ENCODE results near the gene SLC35F1.

The SLC35F1 gene

DNA sequence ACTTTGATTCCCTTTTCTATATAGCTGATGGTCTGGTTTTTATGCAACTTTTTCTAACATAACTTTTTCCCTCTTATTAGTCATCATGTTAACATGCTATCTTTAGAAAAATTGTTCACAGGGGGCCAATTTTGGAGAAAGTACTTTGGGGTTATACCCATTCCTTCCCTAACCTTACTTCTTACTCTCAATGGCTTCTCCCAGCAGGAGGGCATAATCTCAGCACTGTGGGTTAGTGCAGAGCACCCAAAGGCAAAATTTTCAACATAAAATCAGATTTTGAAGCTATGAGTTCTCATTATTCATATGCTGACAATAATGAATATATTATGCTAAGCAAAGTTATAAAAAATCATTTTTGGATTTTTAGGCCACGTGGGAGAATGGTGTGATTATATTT, 299.2 kb downstream of the SLC35F1 start:
- FAIRE-seq: no peak

DNA sequence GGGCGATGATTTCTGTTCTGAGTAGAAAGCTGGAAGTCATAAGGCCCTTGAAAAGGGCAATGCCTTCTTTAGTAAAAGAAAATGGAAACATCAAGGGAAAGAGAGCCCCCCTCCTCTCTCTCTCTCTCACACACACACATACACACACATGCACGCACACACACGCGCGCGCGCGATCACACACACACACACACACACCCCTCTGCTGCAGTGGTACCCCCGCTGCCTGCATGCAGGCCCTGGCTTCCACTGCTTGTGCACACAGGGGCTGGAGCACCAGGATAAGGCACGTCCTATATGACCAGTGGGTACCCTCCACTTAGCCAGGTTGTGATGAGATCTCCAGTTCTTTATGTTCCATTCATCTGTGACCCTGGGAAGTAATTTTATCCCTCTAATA, 300.9 kb downstream of the SLC35F1 start:
- no peak for FAIRE-seq

DNA sequence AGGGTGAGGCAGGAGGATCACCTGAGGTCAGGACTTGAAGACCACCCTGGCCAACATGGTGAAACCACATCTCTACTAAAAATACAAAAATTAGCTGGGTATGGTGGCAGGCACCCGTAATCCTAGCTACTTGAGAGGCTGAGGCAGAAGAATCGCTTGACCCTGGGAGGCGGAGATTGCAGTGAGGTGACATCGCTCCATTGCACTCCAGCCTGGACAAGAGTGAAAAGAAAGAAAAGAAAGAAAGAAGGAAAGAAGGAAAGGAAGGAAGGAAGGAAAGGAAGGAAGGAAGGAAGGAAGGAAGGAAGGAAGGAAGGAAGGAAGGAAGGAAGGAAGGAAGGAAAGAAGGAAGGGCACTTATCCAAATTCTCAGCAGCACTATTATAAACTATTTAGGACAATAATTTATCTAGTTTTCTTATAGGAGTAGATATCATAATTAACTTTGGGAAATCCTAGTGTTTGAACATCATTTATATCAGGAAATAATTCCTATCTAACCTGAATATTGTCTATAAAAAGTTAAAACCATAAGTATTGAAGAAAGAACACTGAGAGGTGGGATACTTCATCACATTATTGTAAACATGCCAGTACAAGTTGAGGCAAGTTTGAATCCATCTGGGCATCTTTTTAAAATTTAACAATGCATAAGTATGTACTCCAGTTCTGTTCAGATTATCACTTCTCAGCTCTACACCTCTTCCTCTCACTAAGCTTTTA, 305.5 kb downstream of the SLC35F1 start:
- no peak for FAIRE-seq

DNA sequence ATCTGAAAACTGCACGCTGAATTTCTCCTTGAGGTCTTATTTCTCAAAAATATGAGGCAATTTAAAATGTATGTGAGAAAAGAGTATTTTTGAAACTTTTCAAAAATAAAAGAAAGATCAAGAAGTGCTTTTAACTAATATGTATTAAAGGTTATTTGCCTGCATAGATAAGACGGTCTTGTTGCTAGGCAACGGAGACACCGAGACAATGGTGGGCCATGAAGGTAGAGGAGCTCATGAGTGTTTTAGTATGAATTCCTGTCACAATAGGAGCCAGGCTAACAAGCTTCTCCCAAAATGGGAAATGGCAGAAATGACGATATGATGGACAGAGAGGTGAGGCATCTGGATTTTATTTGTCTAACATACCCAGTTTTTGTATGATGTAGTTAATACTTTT, 308.2 kb downstream of the SLC35F1 start:
- FAIRE-seq: no peak

DNA sequence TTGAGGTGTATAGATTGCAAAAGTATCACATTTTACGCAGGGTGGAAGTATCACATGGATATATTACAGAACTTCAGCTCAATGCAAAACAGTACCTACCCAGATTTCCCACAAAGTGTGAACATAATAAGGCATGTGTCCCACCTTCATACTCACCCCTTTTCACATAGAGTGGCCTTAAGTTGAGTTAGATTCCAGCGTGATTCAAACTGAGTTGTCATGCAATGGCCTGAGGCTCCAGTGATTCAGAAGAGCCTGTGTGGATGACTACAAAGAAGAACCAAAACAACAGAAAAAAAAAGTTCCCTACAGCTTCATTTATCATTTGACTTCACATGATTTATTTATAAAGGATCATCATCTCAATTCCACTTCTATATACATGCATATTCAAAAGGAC, 309.7 kb downstream of the SLC35F1 start:
- FAIRE-seq: no peak

DNA sequence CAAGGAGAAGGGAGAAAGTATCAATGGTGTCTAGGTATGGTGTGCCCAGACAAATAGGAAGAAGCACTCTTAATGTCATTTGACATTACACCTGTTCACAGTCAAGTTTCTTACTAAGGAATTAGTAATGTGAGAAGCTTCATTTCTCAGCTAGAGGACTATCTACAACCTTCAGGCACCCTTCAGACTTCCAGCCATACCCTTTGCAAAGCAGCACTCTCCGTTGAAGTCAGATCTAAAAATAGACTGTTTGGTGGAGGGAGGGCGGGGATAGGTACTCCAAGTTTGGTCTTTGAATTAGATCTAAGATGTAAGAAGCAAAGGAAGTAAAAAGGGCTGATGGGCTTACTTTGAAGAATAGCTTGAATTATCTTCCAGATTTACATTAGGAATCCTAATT, 311.1 kb downstream of the SLC35F1 start:
- FAIRE-seq: no peak

DNA sequence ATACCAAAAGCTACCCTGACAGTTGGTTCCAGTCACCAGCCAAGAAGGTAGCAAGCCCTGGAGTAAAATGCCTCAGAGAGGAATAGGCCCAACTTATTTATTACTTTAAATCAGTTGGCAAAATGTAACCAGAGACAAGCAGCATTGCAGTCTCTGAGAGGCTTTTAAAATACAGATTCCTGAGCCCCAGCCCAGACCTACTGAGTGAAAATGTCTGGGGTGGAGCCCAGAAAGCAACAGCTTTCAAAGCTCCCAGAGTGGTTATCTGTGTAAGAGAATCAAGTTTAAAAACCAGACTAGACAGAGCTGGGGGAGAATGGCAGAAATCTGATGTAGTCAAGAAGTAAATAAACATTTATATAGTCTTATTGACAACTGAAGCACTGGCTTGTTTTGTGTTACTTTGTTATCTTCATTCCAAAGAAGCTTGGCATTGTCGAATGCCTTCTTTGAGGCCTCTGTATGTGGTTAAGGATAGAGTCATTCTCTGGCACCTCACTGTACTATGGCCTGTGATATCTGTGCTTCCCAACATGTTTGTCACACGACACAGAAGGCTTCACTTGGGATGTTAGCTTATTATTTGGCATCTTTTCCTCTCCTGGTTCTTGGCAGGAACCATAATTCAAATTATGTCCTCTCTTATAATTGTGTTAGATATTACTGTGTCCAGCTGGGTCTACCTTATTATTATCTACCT, 313.5 kb downstream of the SLC35F1 start:
- no peak for FAIRE-seq

DNA sequence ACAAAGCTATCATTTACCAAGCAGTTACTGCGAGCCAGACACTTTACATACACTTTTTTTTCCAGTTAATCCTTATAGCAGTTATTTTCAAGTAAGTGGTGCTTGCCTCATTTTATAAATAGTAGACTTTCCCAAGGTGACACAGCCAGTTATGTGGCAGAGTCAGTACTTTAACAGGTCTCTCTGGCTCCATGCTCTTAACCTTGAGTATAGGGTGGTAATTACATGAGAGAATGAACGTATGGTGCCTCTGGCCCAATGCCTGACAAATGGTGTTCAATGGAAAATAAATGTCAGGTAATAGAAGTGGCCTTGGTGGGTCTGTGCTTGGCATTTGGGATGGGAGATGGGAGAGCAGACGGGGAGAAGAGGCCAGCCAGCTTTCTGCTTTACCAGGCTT, 316.3 kb downstream of the SLC35F1 start:
- FAIRE-seq: no peak

DNA sequence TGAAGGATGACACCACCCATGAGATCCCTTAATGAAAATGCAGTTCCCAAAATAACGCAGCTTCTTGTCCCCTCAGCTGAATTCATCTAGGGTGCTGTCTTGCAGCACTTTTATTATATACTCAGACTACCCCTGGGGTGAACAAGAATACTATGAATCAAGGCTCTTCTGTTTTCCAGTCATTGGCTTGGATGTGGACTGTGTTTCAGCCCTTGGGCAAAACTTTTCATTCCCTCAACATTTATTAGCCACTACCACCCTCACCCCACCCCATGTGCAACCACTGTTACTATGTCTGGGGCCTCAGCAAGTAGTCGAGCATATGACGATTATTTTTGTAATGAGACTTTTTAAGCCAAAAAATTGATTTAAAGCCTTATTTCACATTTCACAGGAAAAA, 321.8 kb downstream of the SLC35F1 start:
- FAIRE-seq: no peak

DNA sequence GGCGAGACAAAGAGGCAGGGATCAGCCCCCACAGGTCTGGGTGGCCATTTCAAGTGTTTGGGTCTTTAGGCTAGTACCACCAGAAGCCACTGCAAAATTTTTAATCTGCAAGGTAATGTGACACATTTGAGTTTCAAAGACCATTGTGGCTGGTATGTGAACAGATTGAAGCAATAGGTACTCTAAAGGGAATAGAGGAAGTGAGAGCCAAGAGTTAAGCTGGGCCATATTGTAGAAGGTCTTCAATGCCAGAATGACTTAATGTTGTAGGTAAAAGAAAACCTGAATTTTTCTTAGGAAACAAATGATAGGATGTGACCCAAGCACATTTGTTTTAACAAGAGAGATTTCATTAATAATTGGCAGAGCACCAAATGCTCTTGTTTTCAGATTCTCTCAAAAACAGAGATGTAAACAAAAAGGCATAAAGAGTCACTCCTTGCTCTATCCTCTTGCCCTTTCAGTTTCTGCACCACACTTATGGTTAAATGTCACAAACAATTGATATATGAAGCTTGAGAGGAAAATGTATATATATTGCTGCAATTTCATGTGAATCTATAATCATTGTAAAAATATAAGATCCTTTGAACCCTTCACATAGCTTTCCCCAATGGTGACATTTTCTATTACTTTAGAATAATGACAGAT, 333.9 kb downstream of the SLC35F1 start:
- FAIRE-seq: no peak

DNA sequence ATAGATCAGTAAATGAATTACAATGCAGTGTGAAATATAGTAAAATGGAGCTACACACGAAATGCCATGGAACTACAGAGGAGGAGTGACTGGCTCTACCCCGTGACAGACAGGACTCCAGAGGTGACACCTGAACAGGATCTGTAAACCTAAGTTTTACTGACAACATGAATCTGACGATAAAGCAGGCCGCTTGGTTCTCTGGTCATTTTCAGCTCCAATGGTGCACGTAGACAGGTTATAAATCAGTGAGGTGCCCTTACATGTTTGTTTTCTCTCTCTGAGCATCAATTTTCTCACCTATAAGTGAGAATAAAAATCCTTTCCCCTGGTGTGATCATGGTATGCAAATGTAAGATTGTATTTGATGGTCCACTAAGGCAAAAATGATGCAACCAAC, 339.3 kb downstream of the SLC35F1 start:
- no peak for FAIRE-seq

DNA sequence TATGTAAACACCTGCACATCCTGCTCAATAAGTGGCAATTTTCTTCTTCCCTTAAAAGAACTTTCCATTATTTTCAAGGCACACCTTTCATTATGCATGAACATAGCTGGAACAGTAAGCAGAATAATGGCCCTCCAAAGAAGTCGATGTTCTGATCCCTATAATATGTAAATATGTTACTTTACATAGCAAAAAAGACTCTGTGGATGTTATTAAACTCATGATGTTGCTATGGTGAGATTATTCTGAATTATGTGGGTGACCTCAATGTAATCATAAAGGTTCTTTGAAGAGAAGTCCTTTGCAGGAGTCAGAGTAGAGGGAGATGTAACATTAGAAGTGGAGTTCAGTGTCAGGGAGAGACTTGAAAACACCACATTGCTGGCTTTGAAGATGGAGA, 341.1 kb downstream of the SLC35F1 start:
- no peak for FAIRE-seq

DNA sequence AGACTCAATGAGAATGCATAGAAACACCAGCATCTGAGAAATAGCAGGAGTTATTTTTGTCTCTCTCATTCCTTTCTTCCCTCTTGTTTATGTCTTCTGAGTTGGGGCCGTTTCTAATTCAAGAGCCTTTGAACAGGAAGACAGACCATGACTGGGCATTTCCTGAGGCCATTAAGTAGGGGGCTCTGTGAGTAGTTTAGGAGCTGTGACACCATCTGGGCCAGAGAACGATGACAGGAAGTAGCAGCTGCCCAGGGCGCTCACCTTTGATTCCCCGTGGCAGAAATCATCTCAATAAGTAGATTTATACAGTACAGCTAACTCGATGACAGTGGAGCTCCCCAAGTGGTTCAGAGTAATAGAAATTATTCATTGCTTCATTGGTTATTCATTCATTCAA, 342.6 kb downstream of the SLC35F1 start:
- FAIRE-seq: no peak

DNA sequence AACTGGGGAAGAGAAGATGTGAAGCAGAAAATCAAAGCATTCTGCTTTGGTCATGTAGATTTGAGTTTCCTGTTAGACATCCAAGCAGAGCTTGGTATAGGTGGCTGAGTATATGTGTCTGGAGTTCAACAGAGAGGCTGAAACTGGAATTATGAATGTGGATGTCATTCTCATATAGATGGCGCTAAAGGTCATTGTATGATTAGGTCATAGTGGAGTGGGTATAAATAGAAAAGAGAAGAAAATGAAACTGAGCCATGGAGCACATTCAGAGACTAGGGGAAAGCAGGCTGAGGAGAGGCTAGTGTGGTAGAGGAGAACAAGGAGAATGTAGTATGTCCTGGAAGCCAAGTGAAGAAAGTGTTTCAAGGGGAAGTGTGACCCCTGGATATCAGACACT, 345.4 kb downstream of the SLC35F1 start:
- FAIRE-seq: no peak

DNA sequence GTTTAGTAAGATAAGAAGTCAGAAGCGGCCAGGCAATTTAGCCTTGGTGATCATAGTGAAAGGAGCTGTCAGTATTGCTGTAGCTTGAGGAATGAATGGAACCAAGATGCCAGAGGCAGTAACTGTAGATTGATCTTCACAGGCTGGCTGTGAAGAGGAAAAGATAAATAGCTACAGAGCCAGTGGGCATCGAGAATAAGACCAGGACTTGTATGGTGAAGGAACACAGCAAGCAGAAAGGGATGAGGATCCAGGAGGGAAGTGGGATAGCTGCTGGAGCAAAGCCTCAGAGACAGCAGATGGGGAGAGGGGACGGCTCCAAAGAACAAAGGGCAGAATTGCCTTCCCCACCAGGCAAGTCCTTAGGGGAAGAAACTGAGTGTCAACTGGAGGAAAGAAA, 346.7 kb downstream of the SLC35F1 start:
- FAIRE-seq: no peak

DNA sequence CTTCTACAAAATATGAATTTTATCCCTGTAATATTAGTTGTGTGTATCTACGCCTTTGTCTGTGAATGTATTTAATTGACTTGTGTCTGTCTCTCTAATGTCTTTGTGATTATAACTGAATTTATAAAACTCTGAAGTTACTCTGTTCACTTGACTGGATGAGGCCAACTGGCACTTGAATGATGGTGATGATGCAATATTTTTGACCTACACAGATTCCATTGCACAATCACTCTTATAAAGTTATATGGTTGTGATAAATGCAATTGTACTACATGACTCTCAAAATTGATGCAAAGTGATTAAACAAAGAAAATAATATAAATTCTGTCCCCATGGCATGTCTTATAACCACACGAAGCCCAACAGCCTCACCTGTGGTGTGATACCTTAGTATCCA, 353.8 kb downstream of the SLC35F1 start:
- no peak for FAIRE-seq

DNA sequence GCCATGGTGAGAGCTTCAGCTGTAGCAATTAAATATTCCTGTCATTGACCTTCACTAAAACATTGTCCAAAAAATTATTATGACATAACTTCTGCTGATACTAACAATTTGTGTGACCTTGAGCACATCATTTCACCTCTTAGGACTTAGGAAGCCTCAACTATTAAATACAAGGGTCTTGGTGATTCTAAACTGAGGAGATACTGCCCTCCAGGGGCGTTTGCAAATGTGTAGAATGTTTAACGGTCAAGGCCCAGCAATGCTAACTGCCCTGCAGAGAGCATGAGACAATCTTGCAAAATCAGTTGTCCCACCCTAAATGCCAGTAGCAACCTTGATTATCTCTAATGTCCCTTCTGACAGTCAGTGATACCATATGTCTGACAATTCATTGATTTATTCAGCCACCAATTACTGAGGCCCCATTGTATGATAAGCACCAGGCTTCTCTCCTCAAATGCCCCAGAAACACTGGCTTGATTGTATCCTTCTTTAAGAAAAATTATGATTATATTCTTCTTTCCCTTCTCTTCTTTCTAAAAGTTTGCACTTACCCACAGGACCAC, 356.9 kb downstream of the SLC35F1 start:
- FAIRE-seq: no peak

DNA sequence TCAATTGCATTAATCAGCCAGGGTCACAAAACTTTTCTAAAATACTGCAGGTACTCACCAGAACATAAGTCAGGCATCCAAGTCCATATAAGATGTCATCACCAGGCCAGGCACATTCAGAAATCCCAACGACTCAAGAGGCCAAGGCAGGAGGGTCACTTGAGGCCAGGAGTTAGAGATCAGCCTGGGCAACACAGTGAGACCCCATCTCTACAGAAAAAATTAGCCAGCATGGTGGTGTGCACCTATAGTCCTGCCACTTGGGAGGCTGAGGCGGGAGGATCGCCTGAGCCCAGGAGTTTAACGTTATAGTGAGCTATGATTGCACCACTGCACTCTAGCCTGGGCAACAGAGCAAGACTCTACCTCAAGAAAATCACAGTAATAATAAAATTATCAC, 362.6 kb downstream of the SLC35F1 start:
- FAIRE-seq: no peak

DNA sequence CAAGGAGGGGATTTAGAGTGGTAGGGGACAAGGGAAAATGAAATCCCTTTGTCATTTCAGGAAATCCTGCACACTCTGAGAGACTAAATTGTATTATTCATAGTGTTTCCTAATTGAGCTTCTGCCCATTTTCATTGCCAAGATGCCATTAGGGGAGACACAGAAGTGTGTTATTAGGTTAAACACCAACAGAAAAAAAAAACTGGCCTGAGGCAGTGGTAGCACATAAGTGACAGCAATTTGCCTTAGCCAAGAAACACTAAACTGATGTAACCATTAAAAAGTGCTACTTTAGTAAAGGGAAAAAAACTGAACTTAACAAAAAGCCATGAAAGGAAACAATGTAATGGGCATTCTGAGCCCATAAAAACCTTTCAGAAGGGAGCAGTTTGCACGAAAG, 370.6 kb downstream of the SLC35F1 start:
- FAIRE-seq: no peak

DNA sequence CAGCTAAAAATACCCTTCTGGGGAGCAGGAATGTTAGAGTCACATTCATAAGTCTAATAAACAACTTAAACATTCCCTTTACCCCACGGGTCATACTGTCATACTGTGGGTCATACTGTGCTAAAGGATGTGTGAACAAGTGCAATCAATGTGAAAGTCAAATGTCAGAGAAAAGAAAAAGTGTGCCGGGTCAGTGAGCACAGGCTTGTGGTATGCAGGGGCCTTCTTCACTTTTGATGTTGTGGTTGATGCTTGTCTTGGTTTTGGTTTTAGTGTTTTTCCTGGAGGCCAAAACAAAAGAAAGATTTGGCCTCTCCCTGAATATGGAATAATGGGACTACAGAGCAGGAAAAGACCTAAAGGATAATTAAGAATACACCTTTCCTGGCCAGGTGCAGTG, 373.1 kb downstream of the SLC35F1 start:
- FAIRE-seq: no peak

DNA sequence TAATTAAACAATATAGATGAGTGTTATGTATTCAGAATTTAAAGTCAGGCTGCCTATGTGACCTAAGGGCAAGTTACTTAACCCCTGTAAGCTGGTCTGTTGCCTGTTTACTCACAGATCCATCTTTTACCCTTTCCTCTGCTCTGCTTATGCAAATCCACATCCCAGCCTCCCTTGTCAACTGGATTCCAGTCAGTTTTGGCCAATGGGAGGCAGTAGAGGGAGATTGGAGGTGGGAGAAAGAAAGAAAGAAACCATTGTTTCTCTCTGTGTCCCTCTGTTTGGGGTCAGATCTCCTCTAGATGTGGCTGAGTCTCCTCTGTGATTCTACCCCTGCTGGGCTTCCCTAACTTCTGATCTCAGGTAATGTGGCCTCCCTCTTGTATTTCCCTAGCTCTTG, 374.2 kb downstream of the SLC35F1 start:
- no peak for FAIRE-seq

DNA sequence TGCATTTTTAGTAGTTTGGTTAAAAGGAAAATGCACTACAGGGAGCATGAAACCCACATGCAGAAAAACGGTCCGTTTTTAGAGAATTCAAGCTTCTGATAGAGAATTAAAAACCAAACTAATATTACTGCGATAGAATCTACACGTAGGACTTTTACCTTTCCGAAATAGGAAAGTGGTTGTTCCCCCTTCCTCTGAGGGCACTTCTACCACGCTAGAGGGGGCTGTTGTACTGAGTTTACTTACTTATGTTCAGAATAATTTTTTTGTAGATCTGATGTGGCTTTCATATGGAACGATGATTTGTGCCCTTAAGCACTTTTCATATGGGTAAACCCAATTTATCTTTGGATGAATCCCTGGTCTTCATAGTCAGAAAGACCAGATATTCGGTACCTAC, 376.7 kb downstream of the SLC35F1 start:
- FAIRE-seq: peak; percentile 62

DNA sequence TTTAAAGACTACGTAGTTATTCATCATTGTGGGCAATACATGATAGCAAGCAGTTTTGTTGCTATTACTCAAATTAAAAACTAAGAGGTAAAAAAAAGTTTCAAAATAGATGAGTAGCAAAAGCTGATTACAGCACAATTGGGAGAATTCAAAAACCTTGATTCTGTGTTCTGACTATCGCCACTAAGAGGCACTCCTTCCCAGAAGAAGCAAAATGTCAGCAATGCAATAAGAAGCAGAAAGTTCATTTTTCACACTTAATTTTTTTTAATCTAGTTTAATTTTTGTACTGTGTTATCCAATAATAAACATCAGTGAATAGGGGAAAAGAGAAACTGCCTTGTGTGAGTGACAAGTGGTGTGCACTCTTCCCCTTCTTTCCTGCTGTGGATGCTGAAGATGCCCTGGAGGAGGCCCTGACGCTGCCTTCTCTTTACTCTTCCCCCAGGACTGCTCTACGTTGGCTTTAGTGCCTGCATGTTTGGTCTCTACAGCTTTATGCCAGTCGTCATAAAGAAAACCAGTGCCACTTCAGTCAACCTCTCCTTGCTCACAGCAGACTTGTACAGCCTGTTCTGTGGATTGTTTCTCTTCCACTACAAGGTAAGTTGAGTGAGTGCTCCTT, 377.8 kb downstream of the SLC35F1 start:
- peak; percentile 72 for FAIRE-seq

Data from endometrium (tissue), 2 donors.